Mesenchymal stem cell (in vitro differentiated cells and primary cell): Measurements from ENCODE around the gene PODNL1. TPM values are rescaled to one million over a fixed set of nuclear protein-coding genes. Genes with fewer than 3 reads are reported as not detected.

Experiments
- DNase-seq: peaks from one replicate; pipeline ENCODE4 v3.0.0-alpha.2; 2013
- H2AFZ ChIP-seq: one replicate; pipeline ENCODE4 v1.6.1; 2013; ENCODE audit warnings: low read depth, mild to moderate bottlenecking, control low read depth, inconsistent platforms, low read length, moderate library complexity
- H2AK5ac ChIP-seq: 2 replicates; pipeline ENCODE4 v1.6.1; 2013; ENCODE audit warnings: low read length, moderate library complexity, mild to moderate bottlenecking, inconsistent platforms; ENCODE audit not compliant: severe bottlenecking
- H2BK120ac ChIP-seq: one replicate; pipeline ENCODE4 v1.6.1; 2013; ENCODE audit warnings: low read depth, mild to moderate bottlenecking, inconsistent platforms, low read length, moderate library complexity
- H2BK12ac ChIP-seq, 2 experiments: one replicate each; pipeline ENCODE4 v1.6.1; 2013; ENCODE audit warnings: inconsistent platforms in 2 of 2, low read length in 2 of 2, mild to moderate bottlenecking in 2 of 2, moderate library complexity in 2 of 2, control low read depth in 1 of 2
- H2BK15ac ChIP-seq: one replicate; pipeline ENCODE4 v1.6.1; 2013; ENCODE audit warnings: mild to moderate bottlenecking, low read depth, inconsistent platforms; ENCODE audit not compliant: poor library complexity, severe bottlenecking
- H2BK5ac ChIP-seq: 2 replicates; pipeline ENCODE4 v1.6.1; 2013; ENCODE audit warnings: low read depth, mild to moderate bottlenecking, low read length, control low read depth, inconsistent platforms; ENCODE audit not compliant: poor library complexity, severe bottlenecking
- H3K14ac ChIP-seq, 2 experiments: one replicate each; pipeline ENCODE4 v1.6.1; 2013; ENCODE audit warnings: inconsistent platforms in 2 of 2, low read length in 2 of 2, control low read depth in 1 of 2, mild to moderate bottlenecking in 1 of 2, moderate library complexity in 1 of 2
- H3K18ac ChIP-seq, 2 experiments: one replicate each; pipeline ENCODE4 v1.6.1; 2013; ENCODE audit warnings: inconsistent platforms in 2 of 2, low read length in 2 of 2, control low read depth in 1 of 2, low read depth in 1 of 2, mild to moderate bottlenecking in 1 of 2
- H3K23ac ChIP-seq, 2 experiments: one replicate each; pipeline ENCODE4 v1.6.1; 2013; ENCODE audit warnings: inconsistent platforms in 2 of 2, low read length in 2 of 2, mild to moderate bottlenecking in 2 of 2, moderate library complexity in 2 of 2, control low read depth in 1 of 2
- H3K27ac ChIP-seq: 2 replicates; pipeline ENCODE4 v1.5.1; 2013; ENCODE audit warnings: mild to moderate bottlenecking, moderate library complexity, low read length, control low read depth, inconsistent platforms; ENCODE audit not compliant: poor library complexity, severe bottlenecking
- H3K27me3 ChIP-seq, 2 experiments: 2 replicates each; pipeline versions ENCODE4 v1.6.1 to v1.7.0; 2013; ENCODE audit warnings: low read length in 2 of 2, mild to moderate bottlenecking in 2 of 2, moderate library complexity in 2 of 2, control low read depth in 1 of 2, inconsistent platforms in 1 of 2; ENCODE audit not compliant: control insufficient read depth in 1 of 2, insufficient read depth in 1 of 2
- H3K36me3 ChIP-seq, 2 experiments: 2 replicates each; pipeline versions ENCODE4 v1.6.1 to v1.7.0; 2013; ENCODE audit warnings: low read length in 2 of 2, control low read depth in 1 of 2, inconsistent platforms in 1 of 2, low read depth in 1 of 2, mild to moderate bottlenecking in 1 of 2; ENCODE audit not compliant: insufficient read depth in 2 of 2, control insufficient read depth in 1 of 2
- H3K4ac ChIP-seq, 2 experiments: one replicate each; pipeline ENCODE4 v1.6.1; 2013; ENCODE audit warnings: inconsistent platforms in 2 of 2, low read length in 2 of 2, mild to moderate bottlenecking in 2 of 2, moderate library complexity in 2 of 2, control low read depth in 1 of 2, low read depth in 1 of 2
- H3K4me1 ChIP-seq: 2 replicates; pipeline ENCODE4 v1.6.1; 2013; ENCODE audit warnings: low read depth, low read length, control low read depth; ENCODE audit not compliant: control insufficient read depth, insufficient read depth
- H3K4me2 ChIP-seq: 2 replicates; pipeline ENCODE4 v1.6.1; 2013; ENCODE audit warnings: low read length, mild to moderate bottlenecking, inconsistent platforms; ENCODE audit not compliant: poor library complexity, severe bottlenecking
- H3K4me3 ChIP-seq, 2 experiments: 2 replicates each; pipeline versions ENCODE4 v1.5.1 to v1.7.0; 2013; ENCODE audit warnings: low read length in 2 of 2, mild to moderate bottlenecking in 2 of 2, control low read depth in 1 of 2, low read depth in 1 of 2; ENCODE audit not compliant: insufficient read depth in 1 of 2
- H3K79me1 ChIP-seq: replicated peaks from 2 replicates; pipeline ENCODE4 v1.6.1; 2013; ENCODE audit warnings: mild to moderate bottlenecking, control low read depth, low read length, inconsistent platforms; ENCODE audit not compliant: poor library complexity, severe bottlenecking
- H3K9ac ChIP-seq: 2 replicates; pipeline ENCODE4 v1.7.0; 2013; ENCODE audit warnings: mild to moderate bottlenecking, low read length, moderate library complexity
- H3K9me3 ChIP-seq: 2 replicates; pipeline ENCODE4 v1.7.0; 2013; ENCODE audit warnings: mild to moderate bottlenecking, low read length; ENCODE audit not compliant: control insufficient read depth
- H4K8ac ChIP-seq: one replicate; pipeline ENCODE4 v1.6.1; 2013; ENCODE audit warnings: inconsistent platforms, mild to moderate bottlenecking, low read length, moderate library complexity
- H4K91ac ChIP-seq: one replicate; pipeline ENCODE4 v1.6.1; 2013; ENCODE audit warnings: mild to moderate bottlenecking, low read length, inconsistent platforms
- WGBS: methylation state at CpG from one replicate; pipeline ENCODE4 v1.1.7; 2013; ENCODE audit warnings: mixed read lengths; 5-methylcytosine and 5-hydroxymethylcytosine counted together
- polyA plus RNA-seq, 2 experiments: library from polyadenylated mRNA; stranded (reverse); fragments of 200-250 nt; gene quantifications; one replicate each; pipeline ENCODE4 v1.2.3, GENCODE V29; 2013

Gene PODNL1, protein sequence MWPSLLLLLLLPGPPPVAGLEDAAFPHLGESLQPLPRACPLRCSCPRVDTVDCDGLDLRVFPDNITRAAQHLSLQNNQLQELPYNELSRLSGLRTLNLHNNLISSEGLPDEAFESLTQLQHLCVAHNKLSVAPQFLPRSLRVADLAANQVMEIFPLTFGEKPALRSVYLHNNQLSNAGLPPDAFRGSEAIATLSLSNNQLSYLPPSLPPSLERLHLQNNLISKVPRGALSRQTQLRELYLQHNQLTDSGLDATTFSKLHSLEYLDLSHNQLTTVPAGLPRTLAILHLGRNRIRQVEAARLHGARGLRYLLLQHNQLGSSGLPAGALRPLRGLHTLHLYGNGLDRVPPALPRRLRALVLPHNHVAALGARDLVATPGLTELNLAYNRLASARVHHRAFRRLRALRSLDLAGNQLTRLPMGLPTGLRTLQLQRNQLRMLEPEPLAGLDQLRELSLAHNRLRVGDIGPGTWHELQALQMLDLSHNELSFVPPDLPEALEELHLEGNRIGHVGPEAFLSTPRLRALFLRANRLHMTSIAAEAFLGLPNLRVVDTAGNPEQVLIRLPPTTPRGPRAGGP
- 4.7 TPM for polyA plus RNA-seq (2013, experiment 1 of 2)
- polyA plus RNA-seq (2013, experiment 2 of 2) = 3.7 TPM

DNA sequence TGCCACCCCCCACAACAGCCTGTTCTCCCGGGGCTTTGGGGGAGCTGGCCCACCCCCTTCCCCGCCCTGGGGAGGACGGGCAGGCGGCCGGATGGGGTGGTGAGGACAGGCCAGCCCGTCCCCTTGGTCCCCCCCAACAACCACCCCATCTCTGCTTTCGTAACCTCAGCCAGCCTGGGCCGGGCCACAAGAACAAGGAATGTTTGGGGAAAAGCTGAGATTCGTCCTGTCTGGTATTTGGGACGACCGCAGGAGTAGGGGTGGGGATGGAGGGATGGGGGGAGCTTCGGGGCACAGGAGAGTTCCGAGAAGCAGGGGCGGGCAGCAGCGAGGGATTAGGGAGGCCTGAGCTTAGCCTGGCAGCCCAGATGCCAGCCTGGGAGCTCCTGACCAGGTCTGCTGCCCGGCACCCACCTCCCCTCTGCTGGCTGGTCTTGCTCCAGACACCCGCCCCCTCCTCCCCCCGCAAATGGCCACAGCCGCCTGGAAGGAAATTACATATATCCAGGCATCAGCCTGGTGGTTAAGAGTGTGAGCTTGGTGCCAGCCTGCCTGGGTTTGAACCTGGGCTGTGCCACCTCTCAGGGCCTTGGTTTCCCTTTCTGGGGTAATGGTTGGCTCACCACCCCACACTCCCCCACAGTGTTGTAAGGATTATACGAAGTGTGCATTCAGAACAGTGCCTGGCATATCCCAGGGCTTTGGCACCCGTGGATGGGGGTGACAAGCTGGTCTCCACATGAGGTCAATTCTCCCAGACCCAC is at the start of gene PODNL1:
Gene PODNL1, minus strand, starts transcription at position 117 of the 764 bp plus-strand sequence. CDS start 236 bp downstream, outside the sequence.
- 72% methylated on average over 14 of the region's 21 CpGs for WGBS
- H3K36me3 ChIP-seq = no peaks in the 10 kb centered on the region

DNA sequence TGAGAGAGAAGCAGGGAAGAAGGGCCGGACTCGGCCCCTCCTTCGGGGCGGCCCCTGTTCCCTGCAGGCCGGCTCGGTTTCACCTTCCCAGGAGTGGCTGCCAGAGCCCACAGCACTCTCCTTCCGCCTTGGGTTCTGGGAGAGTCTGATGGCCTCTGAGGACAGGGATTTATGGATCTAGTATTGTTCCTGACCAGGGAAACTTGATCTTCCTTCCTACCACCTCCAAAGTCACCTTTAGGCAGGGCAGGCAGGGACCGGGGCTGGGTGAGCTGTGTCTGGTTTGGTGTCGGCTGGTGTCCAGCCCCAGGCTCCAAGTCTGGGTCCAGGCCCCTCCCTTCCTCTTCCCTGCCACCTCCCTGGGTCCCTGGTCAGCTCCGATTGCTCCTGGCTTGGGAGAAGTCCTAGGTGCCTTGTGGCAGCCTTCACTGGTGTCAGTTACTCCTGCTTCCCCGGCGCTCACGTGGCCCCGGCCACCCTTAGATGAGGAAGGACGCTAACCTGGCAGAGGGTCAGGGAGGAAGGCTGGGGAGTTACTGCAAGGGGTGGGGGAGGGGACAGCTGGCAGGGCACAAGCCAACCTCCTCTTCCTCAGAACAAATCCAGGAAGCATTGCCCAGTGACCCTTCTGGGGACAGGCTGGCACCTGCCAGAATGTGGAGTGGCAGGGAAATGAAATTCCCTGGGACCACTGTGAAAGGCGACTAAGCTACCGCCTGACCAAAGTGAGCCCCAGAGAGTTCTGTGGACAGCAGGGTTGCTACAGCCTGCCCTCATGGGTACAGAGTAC is 49.1 kb upstream of the PODNL1 start:
- H3K4me2 ChIP-seq = no peak overlapping the region
- no peak overlapping the region for H3K14ac ChIP-seq
- H3K23ac ChIP-seq = no peak overlapping the region
- H2AK5ac ChIP-seq = peak overlapping the region; percentile 37
- H3K36me3 ChIP-seq = peaks cover 10 to 51% of the 10 kb centered on the region in 2 experiments
- no peak overlapping the region for H3K4me3 ChIP-seq
- H2BK15ac ChIP-seq = peak overlapping the region; percentile 15
- 82% methylated on average over 15 of the region's 17 CpGs for WGBS
- H2BK5ac ChIP-seq = peak overlapping the region; percentile 81
- peak overlapping the region; percentile 77 for H3K27ac ChIP-seq
- H3K9ac ChIP-seq = peak overlapping the region; percentile 58
- H2BK120ac ChIP-seq = peak overlapping the region; percentile 80
- H3K4me1 ChIP-seq = peaks cover 33% of the 10 kb centered on the region
- no peak for DNase-seq
- H3K79me1 ChIP-seq = peaks cover 23% of the 10 kb centered on the region
- H2BK12ac ChIP-seq = peak overlapping the region in 1 of 2 experiments; percentile 55
- no peaks in the 10 kb centered on the region for H3K27me3 ChIP-seq
- H4K91ac ChIP-seq = peak overlapping the region; percentile 22
- peak overlapping the region; percentile 16 to 29 for H3K4ac ChIP-seq
- H3K9me3 ChIP-seq = no peaks in the 10 kb centered on the region
- peak overlapping the region; percentile 86 for H4K8ac ChIP-seq
- H2AFZ ChIP-seq = no peak overlapping the region
- peak overlapping the region; percentile 64 to 94 for H3K18ac ChIP-seq

More for the DNA sequence above, at the start of gene PODNL1:
- Histone ChIP-seq H3K9ac (peak within 1 kb of the TSS; percentile 36), H4K91ac (peak within 1 kb of the TSS; percentile 3), H2AFZ (peak within 1 kb of the TSS; percentile 15), H3K27me3 (peaks cover 4 to 39% of the 10 kb centered on the region in 2 experiments), H2BK12ac (peak within 1 kb of the TSS in 1 of 2 experiments; percentile 12), H3K18ac (no peak within 1 kb of the TSS), H3K4me3 (peak within 1 kb of the TSS in 1 of 2 experiments; percentile 23), H2AK5ac (no peak within 1 kb of the TSS), H2BK15ac (peak within 1 kb of the TSS; percentile 19), H3K9me3 (peaks cover 6% of the 10 kb centered on the region), H3K79me1 (no peaks in the 10 kb centered on the region), H3K4me1 (peaks cover 16% of the 10 kb centered on the region), H2BK5ac (no peak within 1 kb of the TSS), H3K4ac (no peak within 1 kb of the TSS), H4K8ac (peak within 1 kb of the TSS; percentile 3), H3K4me2 (no peak within 1 kb of the TSS), H2BK120ac (no peak within 1 kb of the TSS), H3K27ac (no peak within 1 kb of the TSS), H3K23ac (no peak within 1 kb of the TSS), H3K14ac (no peak within 1 kb of the TSS)
- DNase-seq = peak; percentile 22

DNA sequence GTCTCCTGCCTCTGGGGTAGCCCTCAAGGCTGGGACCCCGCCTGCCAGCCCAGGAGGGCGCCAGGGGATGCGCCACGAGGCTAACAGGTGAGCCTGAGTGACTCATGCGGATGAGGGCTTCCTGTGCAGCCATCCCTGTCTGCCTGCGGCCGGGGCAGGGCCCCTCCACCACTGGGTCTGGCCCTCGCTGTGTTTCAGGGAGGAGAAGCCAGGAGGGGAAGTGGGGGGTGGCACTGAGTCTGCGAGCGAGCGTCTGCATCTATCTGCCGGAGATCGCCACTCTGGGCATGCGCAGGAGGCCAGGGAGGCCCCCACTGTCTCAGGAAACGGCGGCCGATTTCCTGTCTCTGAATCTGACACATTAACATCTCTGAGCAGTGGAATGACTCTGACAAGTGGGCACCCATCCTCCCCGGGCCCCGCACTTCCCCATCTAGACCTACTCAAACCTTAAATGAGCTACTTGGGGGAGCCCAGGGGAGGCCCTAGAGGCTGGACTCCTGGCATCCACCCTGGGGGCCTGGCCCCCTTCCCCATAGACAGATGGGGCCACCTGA is 48.2 kb upstream of the PODNL1 start:
- H3K9ac ChIP-seq = peak overlapping the region; percentile 58
- peaks cover 6 to 52% of the 10 kb centered on the region in 2 experiments for H3K36me3 ChIP-seq
- peak overlapping the region in 1 of 2 experiments; percentile 76 for H3K14ac ChIP-seq
- peak overlapping the region; percentile 73 for H2BK15ac ChIP-seq
- peak overlapping the region; percentile 18 for H2AFZ ChIP-seq
- no peaks in the 10 kb centered on the region for H3K9me3 ChIP-seq
- peak overlapping the region in 1 of 2 experiments; percentile 44 for H3K4me3 ChIP-seq
- peak overlapping the region; percentile 44 for H3K4me2 ChIP-seq
- H3K18ac ChIP-seq = peak overlapping the region; percentile 89 to 94
- peak overlapping the region; percentile 51 to 98 for H3K4ac ChIP-seq
- peaks cover 18% of the 10 kb centered on the region for H3K79me1 ChIP-seq
- peaks cover 33% of the 10 kb centered on the region for H3K4me1 ChIP-seq
- peak overlapping the region; percentile 77 for H3K27ac ChIP-seq
- peak overlapping the region; percentile 81 for H2BK5ac ChIP-seq
- peak overlapping the region in 1 of 2 experiments; percentile 94 for H2BK12ac ChIP-seq
- peak overlapping the region; percentile 62 for H2AK5ac ChIP-seq
- H4K91ac ChIP-seq = peak overlapping the region; percentile 86
- H3K27me3 ChIP-seq = no peaks in the 10 kb centered on the region
- peak overlapping the region; percentile 86 for H4K8ac ChIP-seq
- no peak overlapping the region for H3K23ac ChIP-seq
- peak overlapping the region; percentile 80 for H2BK120ac ChIP-seq
- DNase-seq = peak; percentile 77
- WGBS = 31% methylated on average over 19 of the region's 19 CpGs
